ENCODE results near the gene LRRC36.

DNA sequence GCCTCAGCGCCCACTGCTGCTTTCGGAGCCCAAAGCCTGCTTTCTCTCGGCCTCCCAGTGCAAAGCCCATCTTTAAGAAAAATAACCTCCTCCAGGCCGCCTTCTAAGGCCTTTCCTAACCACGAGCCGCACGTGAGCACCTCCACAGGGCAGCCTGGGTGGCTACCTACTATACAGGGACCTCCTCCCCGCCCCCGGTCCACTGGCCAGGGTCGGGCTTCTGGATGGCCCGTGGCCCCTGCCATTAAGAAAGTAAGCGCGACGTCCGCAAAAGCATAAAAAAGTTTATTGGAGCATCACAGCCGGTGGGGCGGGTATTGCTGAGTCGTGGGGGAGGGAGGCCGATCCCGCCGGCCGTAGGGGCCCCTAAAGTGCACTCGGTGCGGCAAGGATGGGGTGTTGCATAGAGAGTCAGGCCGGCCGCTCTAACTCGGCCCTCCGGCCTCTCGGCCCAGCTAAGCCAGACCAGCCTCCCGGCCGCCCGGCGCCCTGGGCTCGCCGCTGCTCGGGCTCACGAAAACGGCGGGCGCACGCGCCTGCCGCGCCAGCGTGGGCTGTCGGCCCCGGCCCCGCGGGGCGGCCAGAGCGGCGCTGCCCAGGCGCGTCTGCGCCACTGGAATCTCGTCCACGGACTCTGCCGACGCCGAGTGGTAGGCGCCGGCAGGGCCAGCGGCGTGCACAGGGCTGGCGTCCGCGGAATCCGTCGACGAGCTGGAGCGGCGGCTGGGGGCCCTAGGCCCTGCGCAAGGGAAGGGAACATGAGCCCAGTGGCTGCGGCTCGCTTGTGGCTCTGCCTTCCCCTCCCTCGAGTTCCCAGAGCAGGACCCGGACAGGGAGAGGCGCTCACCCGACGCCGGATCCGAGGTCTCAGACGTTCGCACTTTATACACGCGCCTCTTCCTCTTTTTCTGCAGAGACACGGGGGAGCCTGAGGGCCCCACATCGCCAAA is 67.8 kb downstream of the LRRC36 start:
- TF ChIP-seq, protein P1, sequence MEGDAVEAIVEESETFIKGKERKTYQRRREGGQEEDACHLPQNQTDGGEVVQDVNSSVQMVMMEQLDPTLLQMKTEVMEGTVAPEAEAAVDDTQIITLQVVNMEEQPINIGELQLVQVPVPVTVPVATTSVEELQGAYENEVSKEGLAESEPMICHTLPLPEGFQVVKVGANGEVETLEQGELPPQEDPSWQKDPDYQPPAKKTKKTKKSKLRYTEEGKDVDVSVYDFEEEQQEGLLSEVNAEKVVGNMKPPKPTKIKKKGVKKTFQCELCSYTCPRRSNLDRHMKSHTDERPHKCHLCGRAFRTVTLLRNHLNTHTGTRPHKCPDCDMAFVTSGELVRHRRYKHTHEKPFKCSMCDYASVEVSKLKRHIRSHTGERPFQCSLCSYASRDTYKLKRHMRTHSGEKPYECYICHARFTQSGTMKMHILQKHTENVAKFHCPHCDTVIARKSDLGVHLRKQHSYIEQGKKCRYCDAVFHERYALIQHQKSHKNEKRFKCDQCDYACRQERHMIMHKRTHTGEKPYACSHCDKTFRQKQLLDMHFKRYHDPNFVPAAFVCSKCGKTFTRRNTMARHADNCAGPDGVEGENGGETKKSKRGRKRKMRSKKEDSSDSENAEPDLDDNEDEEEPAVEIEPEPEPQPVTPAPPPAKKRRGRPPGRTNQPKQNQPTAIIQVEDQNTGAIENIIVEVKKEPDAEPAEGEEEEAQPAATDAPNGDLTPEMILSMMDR (IDR thresholded peaks at IDR 0.05; ENCODE audit: low read depth, low read length, poor library complexity, severe bottlenecking): no peak
- peak; percentile 40; the same call in 1 of the 2 replicates for TF ChIP-seq EZH2phosphoT487 (IDR thresholded peaks at IDR 0.05; ENCODE audit: borderline replicate concordance, low read length)
